ENCODE results near the gene THAP3. TPM values are rescaled to one million over a fixed set of nuclear protein-coding genes. Genes with fewer than 3 reads are reported as not detected.

The THAP3 gene
- total and polyA plus RNA-seq, 2 of the 4 experiments (the other 2 are of a cell fraction) = 14.2 to 14.9 TPM

- no TSS peak for BruUV-seq (replicated peaks)
- POLR2A ChIA-PET (ENCODE audit: unreplicated experiment) = no interaction called here
- Histone ChIP-seq H2AK9ac (replicated peaks; ENCODE audit: low read depth, low read length, poor library complexity) (no peak overlapping the region), H2BK5ac (ENCODE audit: low read depth, low read length, poor library complexity, severe bottlenecking) (no peak overlapping the region), H2BK120ac (ENCODE audit: low read depth, low read length) (no peak overlapping the region), H2BK15ac (ENCODE audit: low read depth, low read length) (no peak overlapping the region), H3K27me3 (ENCODE audit: control insufficient read depth, insufficient read depth, low read length) (no peaks in the 10 kb centered on the region), H4K91ac (ENCODE audit: insufficient read depth, low read depth, low read length) (no peak overlapping the region), H2AFZ (replicated peaks; ENCODE audit: low read length, poor library complexity) (no peak overlapping the region), H2AK5ac (ENCODE audit: low read depth, low read length) (no peak overlapping the region), H3K4me2 (ENCODE audit: low read depth, low read length) (no peak overlapping the region), H3K9ac (ENCODE audit: low read depth, low read length) (no peak overlapping the region), H3K4ac (ENCODE audit: low read depth, low read length) (no peak overlapping the region), H3K79me1 (ENCODE audit: low read depth in 1 of 2, low read length in 2 of 2) (peaks cover 13 to 82% of the 10 kb centered on the region in 2 experiments), H3K56ac (ENCODE audit: extremely low read depth, insufficient read depth, low read length) (no peak overlapping the region), H3K4me3 (ENCODE audit: insufficient read depth, low read depth, low read length) (no peak overlapping the region), H3K23ac (ENCODE audit: low read depth, low read length) (no peak overlapping the region), H4K20me1 (ENCODE audit: insufficient read depth, low read length) (peaks cover 91% of the 10 kb centered on the region), H4K5ac (ENCODE audit: low read depth, low read length) (no peak overlapping the region), H4K8ac (ENCODE audit: low read depth in 2 of 2, low read length in 2 of 2) (no peak overlapping the region), H3K14ac (replicated peaks; ENCODE audit: low read depth, low read length) (no peak overlapping the region), H3K4me1 (ENCODE audit: control insufficient read depth, insufficient read depth, low read length) (peaks cover 4% of the 10 kb centered on the region), H2BK20ac (ENCODE audit: low read depth, low read length) (no peak overlapping the region), H3K9me1 (ENCODE audit: insufficient read depth, low read length) (peaks cover 10% of the 10 kb centered on the region), H3K36me3 (ENCODE audit: control insufficient read depth, insufficient read depth, low read length) (peaks cover 70% of the 10 kb centered on the region), H3K27ac (ENCODE audit: insufficient read depth, low read length) (no peak overlapping the region), H3K9me3 (ENCODE audit: control insufficient read depth, insufficient read depth, low read length) (no peaks in the 10 kb centered on the region), H3K18ac (ENCODE audit: low read depth, low read length) (no peak overlapping the region)
- ATAC-seq (ENCODE audit: low read depth) (no peak), DNase-seq (no peak)
- 0% methylated on average over 1 of the region's 7 CpGs; no CpG with 5 or more reads in 1 of the 2 experiments for WGBS, 2 experiments (ENCODE audit: extremely low coverage in 2 of 2, insufficient read length in 1 of 2)
- in situ Hi-C loops (cut with MboI; ENCODE audit: low sequenced_read_pairs) = no loop called here
- dilution Hi-C loops (cut with HindIII; ENCODE audit: low sequenced_read_pairs, unreplicated experiment) = no loop called here
- CTCF ChIA-PET = no interaction called here
- no peak for TF ChIP-seq RAD21 (IDR thresholded peaks at IDR 0.05; ENCODE audit: low read length)
- no peak for TF ChIP-seq MAFK (IDR thresholded peaks at IDR 0.05; ENCODE audit: low read depth, low read length)
- no peak for TF ChIP-seq POLR2A (IDR thresholded peaks at IDR 0.05; ENCODE audit: low read depth, low read length)
- TF ChIP-seq BHLHE40 (IDR thresholded peaks at IDR 0.05; ENCODE audit: low read depth, low read length) = no peak
- TF ChIP-seq RFX5 (IDR thresholded peaks at IDR 0.05; ENCODE audit: low read depth, low read length) = no peak
- no peak for TF ChIP-seq MAZ (IDR thresholded peaks at IDR 0.05; ENCODE audit: borderline replicate concordance, low read depth, low read length)
- TF ChIP-seq NFE2L2 (IDR thresholded peaks at IDR 0.05; ENCODE audit: low read depth, low read length) = no peak
- no peak for TF ChIP-seq MXI1 (IDR thresholded peaks at IDR 0.05; ENCODE audit: borderline replicate concordance, low read depth, low read length)
- TF ChIP-seq USF2 (IDR thresholded peaks at IDR 0.05; ENCODE audit: low read depth, low read length) = no peak
- TF ChIP-seq, protein P1, sequence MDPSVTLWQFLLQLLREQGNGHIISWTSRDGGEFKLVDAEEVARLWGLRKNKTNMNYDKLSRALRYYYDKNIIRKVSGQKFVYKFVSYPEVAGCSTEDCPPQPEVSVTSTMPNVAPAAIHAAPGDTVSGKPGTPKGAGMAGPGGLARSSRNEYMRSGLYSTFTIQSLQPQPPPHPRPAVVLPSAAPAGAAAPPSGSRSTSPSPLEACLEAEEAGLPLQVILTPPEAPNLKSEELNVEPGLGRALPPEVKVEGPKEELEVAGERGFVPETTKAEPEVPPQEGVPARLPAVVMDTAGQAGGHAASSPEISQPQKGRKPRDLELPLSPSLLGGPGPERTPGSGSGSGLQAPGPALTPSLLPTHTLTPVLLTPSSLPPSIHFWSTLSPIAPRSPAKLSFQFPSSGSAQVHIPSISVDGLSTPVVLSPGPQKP (IDR thresholded peaks at IDR 0.05; ENCODE audit: borderline replicate concordance, low read depth, low read length) = no peak
- no peak for TF ChIP-seq CHD1 (IDR thresholded peaks at IDR 0.05; ENCODE audit: low read depth, low read length)
- intact Hi-C loops (cut with micrococcal nuclease) = no loop called here
Observed at GRCh38 chr1:6596351-6596750, 28.3 kb upstream of the THAP3 start.
